GM21528 (cell line): ENCODE measurements around the gene TGFBR3.

Experiments used
- ATAC-seq: cut with Tn5 transposase; IDR thresholded peaks from one replicate; pipeline ENCODE4 v1.9.1; 2021; ENCODE audit warnings: mild to moderate bottlenecking, moderate library complexity; ENCODE audit not compliant: unreplicated experiment, low FRiP score

Gene TGFBR3

GRCh38 chr1:91718877-91719276 is 167.1 kb downstream of the TGFBR3 start:
- no peak for ATAC-seq

DNA sequence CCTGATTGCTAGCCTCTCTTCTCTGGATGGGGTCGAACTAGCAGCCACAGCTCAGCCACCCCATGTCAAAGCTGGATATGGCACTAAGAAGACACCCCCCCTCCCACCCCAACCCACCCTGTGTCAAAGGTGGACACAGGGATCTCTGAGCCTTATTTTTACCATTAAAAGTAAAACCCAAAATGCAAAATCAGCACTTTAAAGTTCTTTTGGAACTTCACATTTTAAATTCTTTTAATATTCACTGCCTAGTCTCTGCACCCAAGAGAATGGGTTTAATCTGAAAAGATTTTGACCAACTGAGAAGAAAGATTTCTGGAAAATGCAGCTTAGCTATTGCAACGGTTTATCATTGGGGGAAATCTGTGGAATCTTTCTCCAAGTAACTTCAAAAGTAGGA is 167.6 kb downstream of the TGFBR3 start:
- no peak for ATAC-seq

GRCh38 chr1:91717839-91718238 is 168.1 kb downstream of the TGFBR3 start:
- ATAC-seq = no peak

- ATAC-seq = no peak
These were observed 169.6 kb downstream of the TGFBR3 start for GRCh38 chr1:91716339-91716738.

GRCh38 chr1:91715416-91716000 is 170.4 kb downstream of the TGFBR3 start:
- ATAC-seq = no peak

- no peak for ATAC-seq
These were observed 171.0 kb downstream of the TGFBR3 start for GRCh38 chr1:91714867-91715381.

DNA sequence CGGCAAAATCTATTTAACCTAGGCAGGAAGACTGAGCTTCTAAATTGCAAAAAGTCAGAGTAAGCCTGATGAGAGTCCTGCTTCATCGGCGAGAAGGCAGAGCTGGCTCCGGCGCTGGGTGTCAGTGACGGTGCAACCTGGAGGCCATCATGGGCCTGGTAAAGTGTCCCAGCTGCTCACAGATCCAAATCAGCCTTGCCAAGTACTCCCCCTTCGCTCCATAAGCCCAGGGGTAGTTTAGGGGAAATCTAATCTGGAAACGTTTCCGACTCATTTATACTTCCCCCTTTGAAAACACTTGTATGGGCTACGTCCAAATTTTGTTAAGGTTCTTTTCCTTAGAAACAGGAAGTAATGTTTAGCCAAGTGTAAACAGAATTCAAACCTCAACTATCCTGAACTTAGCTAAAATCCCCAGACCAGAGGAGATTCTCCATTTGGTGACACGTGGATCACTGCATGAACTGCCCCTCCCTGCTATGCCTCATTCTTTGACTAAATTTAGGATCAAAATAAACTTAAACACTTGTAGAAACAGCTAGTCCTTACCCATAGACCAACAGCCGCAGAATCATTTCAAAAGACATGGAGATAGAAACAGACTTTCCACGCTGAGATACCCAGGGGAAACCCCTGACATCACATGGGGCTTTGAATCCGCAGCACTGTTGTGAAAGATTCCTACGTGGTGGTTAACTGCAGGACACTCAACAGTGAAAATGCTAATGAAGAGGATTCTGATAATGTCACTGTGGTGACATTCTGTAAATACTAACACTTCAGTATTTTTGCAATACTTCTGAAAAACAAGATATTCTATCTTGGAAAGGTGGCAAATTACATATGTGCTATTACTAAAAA is 172.7 kb downstream of the TGFBR3 start:
- ATAC-seq = peak; percentile 65

DNA sequence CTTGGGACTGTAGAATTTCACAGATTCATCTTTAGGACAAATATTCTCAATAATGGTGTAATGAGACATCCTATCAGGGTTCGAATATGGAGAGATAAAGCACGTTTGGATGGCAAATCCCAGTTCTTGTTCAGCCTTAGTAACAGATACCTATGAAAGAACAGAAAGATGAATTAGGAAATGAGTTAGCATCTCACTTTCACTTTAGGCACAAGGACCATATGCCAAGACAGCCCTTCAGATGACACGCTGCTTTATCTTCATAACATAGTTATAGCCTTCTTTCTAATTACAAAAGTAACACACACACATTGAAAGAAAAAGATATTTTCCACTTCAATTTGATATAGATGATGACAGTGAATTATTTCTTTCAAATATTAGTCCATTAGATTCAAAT is 173.6 kb downstream of the TGFBR3 start:
- ATAC-seq = no peak

DNA sequence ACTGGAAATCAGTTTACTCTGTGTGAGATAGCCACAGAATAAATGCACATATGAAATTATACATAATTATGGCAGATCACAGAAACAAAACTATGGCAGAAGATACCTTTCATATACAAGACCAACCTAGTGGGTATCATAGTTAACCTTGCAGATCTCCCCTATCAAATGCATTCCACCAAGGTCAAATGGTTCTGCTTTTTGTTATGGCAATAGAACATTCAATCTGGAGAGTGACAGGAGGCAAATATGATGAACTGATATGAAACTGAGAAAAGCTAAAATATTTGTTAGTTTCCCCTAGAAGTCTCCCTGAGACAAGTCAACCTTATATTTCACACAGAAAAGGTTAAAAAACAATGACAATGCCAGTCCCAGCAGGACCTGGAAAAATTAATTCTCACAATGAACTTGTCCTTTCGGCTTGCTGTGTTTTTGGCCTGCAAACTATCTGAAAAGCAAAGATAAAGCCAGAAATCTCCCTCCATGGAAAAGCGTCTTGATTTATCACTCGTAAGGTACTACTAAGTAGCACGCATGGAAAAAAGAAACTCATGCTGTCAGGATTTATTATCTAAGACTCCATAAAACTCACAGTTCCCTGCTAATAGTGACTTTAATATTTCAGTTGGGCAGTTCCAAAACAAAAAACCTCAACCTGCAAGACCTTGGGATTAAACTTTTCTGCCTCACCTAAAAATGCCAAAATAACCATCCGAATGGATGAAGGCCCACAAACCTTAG is 174.3 kb downstream of the TGFBR3 start:
- no peak for ATAC-seq

DNA sequence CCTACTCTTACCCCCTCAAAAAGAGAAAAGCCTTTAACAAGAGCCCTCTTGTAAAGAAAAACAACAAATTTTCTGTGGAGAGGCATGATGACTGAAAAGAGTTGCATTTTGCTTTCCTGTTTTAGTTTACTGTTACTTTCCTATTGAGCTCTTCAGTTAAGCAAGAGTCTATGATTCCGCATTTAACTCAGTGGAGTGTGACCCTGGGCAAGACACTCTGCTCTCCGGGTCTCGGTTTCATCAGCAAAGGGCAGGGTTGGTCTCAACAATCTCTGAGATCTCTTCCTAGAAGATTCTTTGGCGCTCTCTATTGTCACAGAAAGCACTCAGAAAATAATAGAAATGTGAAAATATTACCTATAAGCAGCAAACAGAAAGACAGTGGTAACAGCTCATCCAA is 175.7 kb downstream of the TGFBR3 start:
- ATAC-seq = no peak

- ATAC-seq = no peak
These were observed 177.3 kb downstream of the TGFBR3 start for GRCh38 chr1:91708691-91709090.

- ATAC-seq = no peak
These were observed 178.1 kb downstream of the TGFBR3 start for GRCh38 chr1:91707890-91708218.

DNA sequence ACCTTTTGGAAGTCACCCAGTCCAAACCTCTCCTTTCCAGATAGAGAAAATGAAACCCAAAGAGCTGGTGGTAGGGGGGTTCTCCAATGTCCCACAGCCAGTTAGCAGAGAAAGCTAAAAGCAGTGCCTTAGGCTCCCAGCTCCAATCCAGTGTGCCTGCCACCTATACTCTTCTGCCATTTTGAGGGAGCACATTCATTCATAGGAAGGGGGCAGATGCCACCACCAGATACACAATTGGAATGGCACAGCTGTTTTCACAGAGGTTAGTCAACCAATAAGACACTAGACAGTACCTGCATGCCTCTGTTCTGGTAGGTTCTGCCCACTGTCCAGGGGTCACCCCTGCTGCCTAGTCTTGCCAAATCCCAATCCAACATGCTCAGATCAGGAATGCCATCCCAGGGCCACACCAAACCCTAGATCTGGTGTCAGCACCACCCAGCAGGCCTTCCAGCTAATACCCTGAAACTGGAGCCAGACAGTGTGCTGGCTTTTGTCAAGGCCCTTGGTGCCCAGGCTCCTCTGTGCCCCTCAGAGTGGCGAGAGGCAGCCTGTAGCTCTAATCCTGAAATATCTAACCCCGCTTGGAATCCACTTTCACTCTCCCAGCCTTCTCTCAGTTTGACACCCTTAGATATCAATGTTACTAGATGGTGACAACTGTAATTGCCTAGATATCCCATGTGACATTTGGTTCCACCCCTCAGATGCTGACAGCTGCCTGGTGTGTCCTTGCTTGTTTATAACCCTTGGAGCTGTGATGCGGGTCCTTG is 178.6 kb downstream of the TGFBR3 start:
- no peak for ATAC-seq

DNA sequence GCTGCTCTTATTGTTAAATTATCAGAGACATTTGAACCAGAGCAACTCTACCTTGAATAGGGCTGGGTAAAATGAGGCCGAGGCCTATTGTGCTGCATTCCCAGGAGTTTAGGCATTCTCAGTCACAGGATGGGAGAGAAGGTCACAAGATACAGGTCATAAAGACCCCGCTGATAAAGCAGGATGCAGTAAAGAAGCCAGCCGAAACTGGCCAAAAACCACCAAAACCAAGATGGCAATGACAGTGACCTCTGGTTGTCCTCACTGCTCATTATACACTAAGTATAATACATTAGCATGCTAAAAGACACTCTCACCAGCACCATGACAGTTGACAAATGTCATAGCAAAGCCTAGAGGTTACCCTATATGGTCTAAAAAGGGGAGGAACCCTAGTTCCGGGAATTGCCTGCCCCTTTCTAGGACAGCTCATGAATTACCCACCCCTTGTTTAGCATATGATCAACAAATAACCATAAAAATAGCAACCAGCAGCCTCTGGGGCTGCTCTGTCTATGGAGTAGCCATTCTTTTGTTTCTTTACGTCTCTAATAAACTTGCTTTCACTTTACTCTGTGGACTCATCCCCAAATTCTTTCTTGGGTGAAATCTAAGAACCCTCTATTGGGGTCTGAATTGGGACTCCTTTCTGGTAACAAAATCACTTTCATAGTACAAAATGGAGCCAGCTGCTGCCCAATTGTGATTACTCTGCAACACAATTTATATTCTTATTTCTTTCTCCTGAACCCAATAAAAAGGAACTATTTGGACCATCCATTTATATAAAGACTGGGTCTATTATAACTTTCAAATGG is 179.6 kb downstream of the TGFBR3 start:
- no peak for ATAC-seq

DNA sequence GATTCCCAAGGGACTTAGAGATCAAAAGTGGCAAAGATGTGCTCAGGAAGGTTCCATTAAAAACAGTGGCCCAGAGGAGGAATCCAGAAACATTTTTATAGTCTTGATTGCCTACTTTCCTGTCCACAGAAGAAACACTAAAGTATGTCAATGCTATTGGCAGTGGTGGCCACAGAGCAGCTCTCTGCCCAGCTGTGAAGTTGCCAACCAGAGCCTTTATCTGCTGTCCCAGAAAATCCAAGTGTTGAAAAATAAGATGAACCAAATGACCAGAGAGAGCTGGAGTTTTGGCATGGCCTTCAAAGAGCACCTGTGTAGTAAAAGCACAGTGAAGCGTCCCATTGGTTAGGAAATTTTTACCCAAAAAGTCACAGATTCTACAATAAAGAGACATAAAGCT is 181.2 kb downstream of the TGFBR3 start:
- no peak for ATAC-seq

DNA sequence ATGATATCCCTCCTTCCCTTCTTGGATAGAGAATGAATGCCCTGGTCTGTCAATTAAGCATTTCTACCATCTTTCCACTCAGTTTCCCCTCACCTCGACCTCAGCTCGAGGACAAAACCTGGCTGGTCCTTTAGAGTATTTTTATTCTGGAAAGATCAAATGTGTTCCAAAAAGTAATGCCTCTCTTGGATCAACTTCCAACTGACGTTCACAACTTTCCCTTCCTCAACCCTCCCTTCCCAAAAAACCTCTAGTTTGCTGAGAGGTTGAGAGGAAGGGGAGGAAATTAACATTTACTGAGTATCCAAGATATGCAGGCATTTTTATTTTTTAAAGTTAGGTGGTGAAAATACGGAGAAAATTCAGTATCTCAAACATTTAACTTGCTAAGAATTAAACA is 182.9 kb downstream of the TGFBR3 start:
- ATAC-seq = no peak

DNA sequence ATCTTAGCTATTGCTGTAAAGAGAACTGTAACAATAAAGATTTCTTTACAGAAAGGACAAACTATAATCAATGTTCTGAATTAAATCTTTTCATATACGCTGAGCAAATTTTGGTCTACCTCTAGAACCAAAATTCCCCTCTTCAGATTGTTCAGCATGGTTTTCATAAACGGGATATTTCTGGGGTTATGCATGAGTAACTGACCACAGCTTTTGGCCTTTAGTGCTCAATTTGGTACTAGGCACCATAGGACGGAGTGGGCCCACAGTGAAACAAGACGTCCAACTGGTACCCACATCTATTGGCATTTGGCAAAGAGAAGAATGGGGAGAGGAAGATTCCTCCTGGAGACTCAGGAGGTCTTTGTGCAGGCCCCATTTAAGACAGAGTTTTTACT is 184.5 kb downstream of the TGFBR3 start:
- no peak for ATAC-seq

- ATAC-seq = no peak
These were observed 185.0 kb downstream of the TGFBR3 start for GRCh38 chr1:91700771-91701471.

DNA sequence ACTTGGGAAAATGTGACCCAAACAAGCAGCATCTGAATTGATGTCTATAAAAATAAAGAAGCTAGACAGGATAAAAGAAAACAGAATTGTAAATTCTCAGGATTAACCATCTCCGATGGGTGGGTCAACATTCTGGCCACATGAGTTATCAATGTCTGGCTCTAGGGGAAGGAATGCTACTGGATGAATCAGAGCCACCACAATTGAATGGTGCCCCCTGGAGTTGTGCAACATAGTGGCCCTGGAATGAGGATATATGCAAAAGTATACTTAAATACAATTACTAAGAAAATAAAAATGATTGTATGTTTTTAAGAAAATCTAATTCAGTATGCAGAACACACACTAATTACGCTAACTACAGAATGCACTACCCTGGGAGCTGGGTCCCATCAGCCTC is 185.6 kb downstream of the TGFBR3 start:
- ATAC-seq = no peak
